Measurements from ENCODE around the gene C2orf15.

The C2orf15 gene

GRCh38 chr2:99139003-99139402, 2.5 kb upstream of the C2orf15 start:
- H3K27ac ChIP-seq: no peak overlapping the region
- no peak overlapping the region for H3K4me3 ChIP-seq
- peaks cover 12% of the 10 kb centered on the region; the same call in 1 of the 2 replicates for H3K27me3 ChIP-seq
- 0 out of 2 replicates have a peak, but pooled peaks cover 7% of the 10 kb centered on the region for H4K20me1 ChIP-seq
- H3K4me2 ChIP-seq: no peak overlapping the region
- H3K9ac ChIP-seq: no peak overlapping the region
- peaks cover 15% of the 10 kb centered on the region for H3K4me1 ChIP-seq
- H3K9me3 ChIP-seq: peaks cover 1% of the 10 kb centered on the region; the same call in 1 of the 2 replicates
- H3K36me3 ChIP-seq: 0 out of 2 replicates have a peak, but pooled peaks cover 5% of the 10 kb centered on the region
- TF ChIP-seq Cebpa-rat (IDR thresholded peaks at IDR 0.05): no peak

- H3K9ac ChIP-seq: peak overlapping the region; percentile 75
- H3K27ac ChIP-seq: 0 out of 2 replicates have a peak overlapping the region, but pooled peaks have one; percentile 14
- peaks cover 12% of the 10 kb centered on the region; the same call in 1 of the 2 replicates for H3K27me3 ChIP-seq
These were observed 1.2 kb upstream of the C2orf15 start for GRCh38 chr2:99140056-99140859.

GRCh38 chr2:99140860-99141109, 722 bp upstream of the C2orf15 start:
- TF ChIP-seq Cebpa-rat (IDR thresholded peaks at IDR 0.05): no peak
- H3K4me2 ChIP-seq: peak overlapping the region; percentile 95
- H3K27me3 ChIP-seq: peaks cover 12% of the 10 kb centered on the region; the same call in 1 of the 2 replicates
- H3K4me3 ChIP-seq: peak overlapping the region; percentile 92
- H3K36me3 ChIP-seq: no peaks in the 10 kb centered on the region
- peak overlapping the region; percentile 75 for H3K9ac ChIP-seq
- peaks cover 15% of the 10 kb centered on the region for H3K4me1 ChIP-seq
- H3K27ac ChIP-seq: 0 out of 2 replicates have a peak overlapping the region, but pooled peaks have one; percentile 14
- 0 out of 2 replicates have a peak, but pooled peaks cover 7% of the 10 kb centered on the region for H4K20me1 ChIP-seq
- H3K9me3 ChIP-seq: no peaks in the 10 kb centered on the region

More at GRCh38 chr2:99140056-99140859, 1.2 kb upstream of the C2orf15 start:
- Histone ChIP-seq H3K36me3 (no peaks in the 10 kb centered on the region), H3K4me2 (peak overlapping the region; percentile 95), H3K4me1 (peaks cover 15% of the 10 kb centered on the region), H4K20me1 (0 out of 2 replicates have a peak, but pooled peaks cover 7% of the 10 kb centered on the region), H3K4me3 (peak overlapping the region; percentile 92), H3K9me3 (no peaks in the 10 kb centered on the region)
- TF ChIP-seq Cebpa-rat (IDR thresholded peaks at IDR 0.05): no peak

- Histone ChIP-seq H3K9me3 (no peaks in the 10 kb centered on the region), H3K4me3 (no peak overlapping the region), H3K36me3 (no peaks in the 10 kb centered on the region), H4K20me1 (no peaks in the 10 kb centered on the region), H3K27me3 (no peaks in the 10 kb centered on the region), H3K9ac (no peak overlapping the region), H3K4me1 (peaks cover 33% of the 10 kb centered on the region), H3K27ac (no peak overlapping the region), H3K4me2 (no peak overlapping the region)
- TF ChIP-seq Cebpa-rat (IDR thresholded peaks at IDR 0.05): no peak
These were observed 9.2 kb downstream of the C2orf15 start for GRCh38 chr2:99150706-99151105.

GRCh38 chr2:99152199-99152895, 10.8 kb downstream of the C2orf15 start:
- Histone ChIP-seq H3K4me2 (peak overlapping the region; percentile 59), H3K27me3 (no peaks in the 10 kb centered on the region), H3K9ac (0 out of 2 replicates have a peak overlapping the region, but pooled peaks have one; percentile 40), H3K36me3 (peaks cover 9% of the 10 kb centered on the region), H3K4me3 (no peak overlapping the region), H3K9me3 (no peaks in the 10 kb centered on the region), H4K20me1 (no peaks in the 10 kb centered on the region), H3K4me1 (peaks cover 49% of the 10 kb centered on the region), H3K27ac (no peak overlapping the region)
- no peak for TF ChIP-seq Cebpa-rat (IDR thresholded peaks at IDR 0.05)

- Histone ChIP-seq H3K36me3 (peaks cover 26% of the 10 kb centered on the region), H3K9ac (peak overlapping the region; percentile 84), H3K4me3 (peak overlapping the region; percentile 77), H4K20me1 (no peaks in the 10 kb centered on the region), H3K27me3 (no peaks in the 10 kb centered on the region), H3K4me1 (peaks cover 51% of the 10 kb centered on the region), H3K4me2 (peak overlapping the region; percentile 90), H3K27ac (peak overlapping the region; percentile 87), H3K9me3 (no peaks in the 10 kb centered on the region)
- TF ChIP-seq Cebpa-rat (IDR thresholded peaks at IDR 0.05): no peak
These were observed 12.6 kb downstream of the C2orf15 start for GRCh38 chr2:99153921-99154604.

GRCh38 chr2:99154643-99155536, 13.4 kb downstream of the C2orf15 start, which contains the start of the genes LIPT1 and TSGA10:
Gene LIPT1 (plus strand): TSS chr2:99154967. CDS start chr2:99161958, 6,991 bp downstream.
Gene TSGA10 (minus strand): TSS chr2:99154942. CDS start chr2:99109439, 45,503 bp downstream.
- Histone ChIP-seq H4K20me1 (0 out of 2 replicates have a peak, but pooled peaks cover 3% of the 10 kb centered on the region), H3K27me3 (no peaks in the 10 kb centered on the region), H3K4me1 (peaks cover 51% of the 10 kb centered on the region), H3K4me2 (peak within 1 kb of the TSS; percentile 90), H3K4me3 (peak within 1 kb of the TSS; percentile 77), H3K9ac (peak within 1 kb of the TSS; percentile 84), H3K36me3 (peaks cover 34% of the 10 kb centered on the region), H3K27ac (peak within 1 kb of the TSS; percentile 87), H3K9me3 (no peaks in the 10 kb centered on the region)
- TF ChIP-seq Cebpa-rat (IDR thresholded peaks at IDR 0.05): no peak

GRCh38 chr2:99156891-99157290, 15.4 kb downstream of the C2orf15 start:
- Histone ChIP-seq H3K27ac (no peak overlapping the region), H3K4me2 (peak overlapping the region; percentile 90; the same call in 1 of the 2 replicates), H3K36me3 (peaks cover 47% of the 10 kb centered on the region), H3K9me3 (no peaks in the 10 kb centered on the region), H3K4me3 (no peak overlapping the region), H4K20me1 (peaks cover 11% of the 10 kb centered on the region; the same call in 1 of the 2 replicates), H3K4me1 (peaks cover 47% of the 10 kb centered on the region), H3K27me3 (no peaks in the 10 kb centered on the region), H3K9ac (no peak overlapping the region)
- no peak for TF ChIP-seq Cebpa-rat (IDR thresholded peaks at IDR 0.05)

All from BLaER1 (cell line).